Activated CD4-positive, alpha-beta T cell treated with anti-CD3 and anti-CD28 coated beads for 1 hour (primary cell): ENCODE data around the gene ANO2.
"Not testable (repeated sequence)": the region's sequence is repeated elsewhere in the genome, so short reads cannot be mapped to it uniquely, and the experiment has no call there.

Source experiments
- DNase-seq: peaks from one replicate; pipeline ENCODE4 v3.0.0-alpha.2; 2020

Gene ANO2

DNA sequence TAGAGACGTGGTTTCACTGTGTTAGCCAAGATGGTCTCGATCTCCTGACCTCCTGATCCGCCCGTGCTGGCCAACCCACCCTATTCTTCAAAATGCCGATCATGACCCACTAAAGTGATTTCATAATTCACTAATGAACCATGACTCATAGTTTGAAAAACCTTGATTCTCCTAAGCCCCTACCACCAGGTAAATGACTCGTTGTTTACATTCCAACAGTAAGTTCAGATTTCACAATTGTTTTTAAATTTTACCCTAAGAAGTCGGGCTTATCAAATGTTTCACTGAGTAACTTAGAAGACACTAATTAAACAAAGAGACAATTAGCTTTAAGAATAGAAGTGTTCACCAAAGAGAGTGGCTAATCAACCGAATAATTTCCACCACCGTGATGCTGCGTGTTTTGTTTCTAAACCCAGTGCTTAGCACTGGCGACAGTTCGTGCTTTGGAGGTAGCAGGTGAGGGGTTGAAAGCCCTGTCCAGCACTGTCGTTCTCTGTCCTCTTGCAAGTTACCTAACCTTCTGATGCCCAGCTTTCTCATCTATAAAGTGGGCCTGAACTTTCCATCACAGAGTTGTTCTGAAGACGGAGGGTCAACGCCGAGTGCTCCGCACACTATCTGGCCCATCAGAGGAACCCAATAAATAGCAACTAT is 376.6 kb downstream of the ANO2 start:
- no peak for DNase-seq

DNA sequence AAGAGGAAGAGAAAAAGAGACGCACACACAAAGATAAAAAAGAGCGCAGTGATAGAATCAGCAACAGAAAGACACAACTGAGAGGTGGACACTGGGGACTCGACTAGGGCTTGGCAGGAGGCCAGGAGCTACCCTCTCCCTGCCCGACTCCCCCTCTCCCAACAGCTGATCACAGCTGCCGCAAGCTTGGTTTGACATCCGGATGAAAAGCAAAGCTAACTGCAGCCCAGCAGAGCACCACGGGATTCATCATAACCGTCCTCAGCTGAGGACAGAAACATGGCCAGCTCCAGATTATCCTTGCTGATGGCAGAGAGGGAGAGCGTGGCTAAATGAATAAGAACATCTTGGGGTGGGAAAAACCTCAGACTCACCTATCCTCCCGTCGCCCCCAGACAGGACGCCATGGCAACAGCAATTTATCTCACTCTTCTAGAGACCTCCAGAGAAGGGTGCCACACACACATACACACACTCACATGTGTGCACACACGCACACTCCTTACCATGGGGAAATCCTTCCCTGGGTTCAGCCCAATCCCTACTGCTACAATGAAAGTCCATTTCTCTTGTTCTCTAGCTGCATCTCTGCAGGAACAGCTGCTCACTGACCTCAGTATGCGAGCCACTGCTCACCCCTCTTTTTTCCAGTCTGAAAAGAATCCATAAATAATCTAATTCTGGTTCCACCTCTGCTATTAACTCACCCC is 377.9 kb downstream of the ANO2 start:
- no peak for DNase-seq

DNA sequence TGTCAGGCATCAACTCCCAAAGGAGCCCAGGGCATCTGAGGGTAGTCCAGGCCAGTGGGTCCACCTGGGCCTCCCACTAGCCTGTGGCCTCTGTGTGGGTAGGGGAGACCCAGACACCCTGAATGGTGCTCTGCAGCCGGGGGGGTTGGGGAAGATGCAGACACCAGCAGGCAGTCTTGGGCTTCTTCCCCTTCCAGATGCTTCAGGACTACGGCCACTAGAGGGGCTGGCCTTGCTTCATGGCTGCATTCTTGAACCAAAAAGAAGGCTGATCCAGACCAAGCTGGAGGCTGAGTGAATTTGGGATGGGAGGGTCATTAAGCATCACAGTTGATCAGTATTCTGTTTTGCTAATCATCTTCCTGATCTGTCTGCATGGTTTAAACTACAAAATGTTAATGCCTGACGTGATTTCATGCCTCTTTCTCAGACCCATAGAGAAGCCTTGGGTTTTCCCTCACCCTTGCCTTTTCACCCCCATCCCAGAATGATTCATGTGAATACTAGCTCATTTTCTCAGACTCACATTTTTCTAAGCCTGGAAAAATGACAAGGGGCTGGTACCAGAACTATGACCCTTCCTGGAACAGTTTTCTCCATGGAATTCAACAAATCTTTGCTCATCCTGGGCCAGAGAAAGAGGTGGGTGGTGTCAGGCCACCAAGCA is 379.0 kb downstream of the ANO2 start:
- no peak for DNase-seq

DNA sequence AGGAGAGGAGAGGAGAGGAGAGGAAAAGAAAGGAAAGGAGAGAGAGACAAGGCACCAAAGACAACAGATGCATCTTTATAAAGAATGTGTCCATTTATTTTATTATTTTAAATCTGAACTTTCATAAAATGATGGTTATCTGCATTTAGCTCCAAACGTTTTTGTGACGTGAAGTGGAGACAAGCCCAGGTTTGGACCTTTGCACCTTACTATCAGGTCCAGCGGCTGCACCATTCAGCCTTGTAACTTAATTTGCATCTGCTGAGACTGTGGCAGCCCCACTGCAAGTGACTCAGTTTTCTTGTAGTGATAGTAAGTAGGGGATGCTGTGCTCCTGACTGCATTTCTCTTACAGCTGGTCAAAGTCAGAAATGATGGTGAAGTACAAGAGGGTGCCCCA is 382.5 kb downstream of the ANO2 start:
- no peak for DNase-seq

DNA sequence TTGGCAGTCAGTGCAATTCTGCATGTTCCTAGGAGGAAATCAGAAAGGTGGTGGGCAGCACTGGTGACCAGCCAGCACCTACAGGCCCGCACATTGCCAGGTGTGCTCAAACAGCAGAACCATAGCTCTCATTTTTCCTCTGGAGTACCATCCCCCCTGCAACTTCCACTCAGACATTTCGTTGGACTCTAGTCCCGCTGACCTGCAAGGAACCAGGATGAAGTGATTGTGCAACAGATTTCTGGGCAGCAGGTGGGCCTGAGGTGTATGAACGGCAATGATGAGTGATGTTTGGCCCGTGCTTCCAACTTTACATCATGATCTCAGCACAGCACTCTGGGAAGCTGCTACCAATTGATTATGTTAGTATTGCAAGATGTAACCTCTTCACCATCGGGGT is 383.2 kb downstream of the ANO2 start:
- DNase-seq, result no peak

DNA sequence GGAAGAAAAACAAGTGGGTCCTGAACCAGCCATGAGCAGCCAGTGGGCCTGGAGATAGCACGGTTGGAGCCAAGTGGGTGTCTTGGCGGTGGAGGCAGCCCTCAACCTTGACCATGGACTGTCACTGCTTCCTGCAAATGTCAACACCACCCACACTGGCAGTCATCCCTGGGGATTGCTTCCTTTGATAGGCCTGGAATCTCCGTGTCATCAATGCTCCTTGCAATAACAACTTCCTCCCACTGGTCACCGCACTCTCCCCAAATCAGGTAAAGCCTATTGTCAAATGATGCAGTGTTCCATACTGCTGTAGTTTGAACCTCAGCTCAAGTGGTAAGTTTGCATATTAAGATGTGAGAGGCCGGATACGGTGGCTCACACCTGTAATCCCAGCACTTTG is 384.0 kb downstream of the ANO2 start:
- no peak for DNase-seq

DNA sequence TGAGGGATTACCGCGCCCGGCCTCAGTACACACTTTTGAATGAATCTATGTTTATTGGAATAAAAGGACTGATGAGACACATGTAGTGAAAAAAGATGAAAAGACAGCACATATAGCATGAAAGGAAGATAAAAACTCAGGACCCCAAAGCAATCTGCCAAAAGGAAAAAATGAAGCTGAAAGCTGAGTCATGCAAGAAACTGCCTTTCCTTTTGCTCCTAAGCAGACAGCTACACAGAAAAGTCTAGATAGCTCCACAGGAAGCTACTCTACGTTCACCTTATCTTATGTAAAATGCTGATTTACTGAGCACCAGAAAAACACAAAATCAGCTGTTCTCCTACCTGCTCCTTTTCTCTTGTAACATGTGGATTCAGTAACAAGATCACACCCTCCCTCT is 384.8 kb downstream of the ANO2 start:
- no peak for DNase-seq

DNA sequence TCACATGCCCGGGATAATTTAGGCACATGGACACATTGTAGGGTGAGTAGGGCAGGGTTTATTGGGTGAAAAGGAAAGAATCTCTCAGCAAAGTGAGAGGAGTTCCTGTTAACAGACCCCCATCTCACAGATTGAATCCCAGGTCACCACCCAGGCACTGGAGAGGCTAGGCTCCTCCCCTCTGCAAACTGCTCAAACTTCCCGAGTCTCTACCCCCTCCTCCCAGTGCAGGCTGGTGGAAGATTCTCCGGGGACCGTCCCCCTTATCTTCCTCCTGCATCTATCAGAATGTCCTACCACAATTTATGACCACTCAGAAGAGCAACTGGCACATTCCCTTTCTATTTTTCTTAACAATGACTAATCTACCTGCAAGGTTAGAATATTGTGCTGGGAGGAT is 387.2 kb downstream of the ANO2 start:
- no peak for DNase-seq

DNA sequence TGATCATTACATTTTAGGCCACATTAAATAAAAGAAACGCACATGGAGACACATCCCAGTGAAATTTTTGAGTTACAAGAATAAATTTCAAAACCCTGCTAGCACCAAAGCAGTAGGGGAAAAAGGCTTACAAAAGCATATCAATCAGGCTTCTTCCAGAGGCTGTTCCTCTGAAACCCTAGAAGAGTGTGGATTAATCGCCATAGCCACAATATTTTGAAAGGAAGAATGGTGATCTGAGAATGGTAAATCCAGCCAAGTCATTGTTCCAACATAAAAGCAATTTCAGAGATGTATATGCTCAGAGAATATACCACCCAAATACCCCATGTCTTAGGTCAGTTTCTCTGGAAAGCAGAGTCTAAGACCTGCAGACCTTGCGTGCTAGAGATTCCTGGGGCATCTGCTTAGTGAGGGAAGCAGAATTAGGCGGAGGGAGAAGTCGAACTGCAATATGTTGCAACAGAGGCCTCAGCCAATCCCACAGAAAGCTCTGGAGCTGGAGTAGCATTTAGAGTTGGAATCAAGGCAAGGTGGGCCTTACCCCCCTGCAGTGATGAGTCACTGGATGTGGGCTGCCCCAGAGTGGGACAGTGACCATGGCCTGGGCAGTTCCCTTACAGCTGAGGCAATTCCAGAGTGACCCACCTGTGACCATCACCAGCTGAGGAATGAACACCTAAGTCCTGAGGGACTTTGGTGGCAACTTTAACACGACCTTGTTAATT is 387.9 kb downstream of the ANO2 start:
- no peak for DNase-seq

DNA sequence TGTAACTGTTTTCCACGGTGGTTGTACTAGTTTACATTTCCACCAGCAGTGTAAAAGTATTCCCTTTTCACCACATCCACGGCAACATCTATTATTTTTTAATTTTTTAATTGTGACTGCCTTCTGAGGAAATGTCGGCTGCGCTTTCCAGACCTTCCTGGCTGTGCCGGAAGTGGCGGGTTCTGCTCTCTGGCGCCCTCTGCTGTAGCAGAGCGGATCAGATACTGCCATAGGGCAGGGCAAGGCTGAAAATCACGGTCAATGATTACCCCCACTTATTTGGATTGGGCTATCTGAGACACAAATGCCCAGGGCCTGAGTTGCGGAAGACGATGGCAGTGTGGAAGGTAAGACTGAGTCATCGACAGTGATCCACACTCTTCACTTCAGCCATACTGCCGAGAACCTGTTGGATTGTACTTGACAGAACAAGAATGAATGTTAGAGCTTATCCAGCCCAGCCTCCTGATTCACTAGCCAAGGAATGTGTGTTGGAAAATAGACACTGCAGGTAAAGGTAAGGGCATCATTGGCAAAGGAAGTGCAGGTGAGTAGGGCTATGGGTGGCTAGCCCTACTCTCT is 388.9 kb downstream of the ANO2 start:
- no peak for DNase-seq

DNA sequence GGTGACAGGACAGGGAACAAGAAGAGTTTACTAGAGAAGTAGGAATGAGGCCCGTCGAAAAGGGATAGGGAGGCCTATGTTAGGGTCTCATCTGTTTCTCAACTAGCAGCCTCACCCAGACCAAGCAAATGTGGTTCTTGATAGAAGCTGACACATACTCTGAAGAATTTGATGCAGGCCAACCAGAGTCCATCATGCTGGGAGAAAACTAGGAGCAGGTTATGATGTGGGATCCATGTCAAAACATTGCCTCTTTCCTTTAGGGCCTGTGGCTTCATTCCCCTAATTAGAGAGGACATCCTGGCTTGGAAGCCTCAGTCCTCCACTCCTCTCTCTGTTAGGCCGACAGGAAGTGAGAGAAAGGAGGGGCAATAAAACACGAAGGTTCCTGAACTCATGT is 390.3 kb downstream of the ANO2 start:
- DNase-seq, result no peak

DNA sequence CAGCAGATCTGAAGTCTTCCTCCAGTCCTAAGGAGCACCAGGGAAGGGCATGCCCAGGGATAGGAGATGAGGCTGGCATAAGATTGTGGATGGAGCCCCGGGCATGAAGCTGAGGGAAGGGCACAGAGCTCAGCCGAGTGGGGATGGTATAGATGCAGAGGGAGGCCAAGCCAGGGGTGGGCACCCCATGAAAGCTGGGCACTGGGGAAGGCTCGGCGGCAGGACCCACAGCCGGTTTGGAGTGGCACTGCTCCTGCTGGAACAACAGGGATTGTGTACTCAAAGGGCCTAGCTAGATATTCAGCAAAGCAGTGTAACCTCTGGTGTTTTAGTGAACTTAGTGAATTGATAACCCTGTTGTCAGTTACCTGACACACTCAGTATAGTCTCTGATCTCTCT is 396.0 kb downstream of the ANO2 start:
- DNase-seq, result no peak

DNA sequence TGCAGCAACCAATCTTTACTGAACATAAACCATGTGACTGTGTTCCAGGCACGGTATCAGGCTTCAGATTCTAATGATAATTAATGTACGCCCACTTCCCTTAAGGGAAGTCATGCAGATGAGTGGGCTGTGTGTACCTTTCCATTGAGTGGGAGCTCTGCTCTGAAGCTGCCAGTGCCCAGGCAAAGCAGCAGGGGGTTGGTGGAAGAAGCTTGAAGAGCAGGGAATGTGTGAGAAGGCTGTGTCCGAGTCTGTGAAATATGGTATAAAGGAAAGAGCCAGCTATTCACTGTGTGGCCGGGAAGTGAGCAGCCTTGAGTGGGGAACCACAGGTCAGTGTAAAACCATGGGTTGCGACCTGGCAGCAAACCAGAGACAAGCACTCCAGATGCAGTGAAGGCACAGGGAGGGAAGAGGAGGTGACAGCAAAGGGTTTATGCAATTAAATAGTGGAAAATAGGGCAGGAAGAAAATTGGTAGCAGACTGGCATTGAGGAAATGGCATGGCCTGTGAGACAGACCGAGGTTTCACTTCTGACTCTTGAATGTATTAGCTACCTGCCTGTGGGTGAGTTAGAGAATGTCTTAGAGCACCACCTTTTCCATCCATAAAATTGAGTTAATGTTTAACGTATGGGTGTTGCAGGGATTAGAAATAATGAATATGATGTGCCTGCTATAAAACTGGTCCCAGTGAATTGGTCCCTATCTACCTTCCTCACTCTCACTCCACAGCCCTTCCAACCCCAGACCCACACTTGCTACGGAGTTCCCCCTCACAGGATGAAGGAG is 396.7 kb downstream of the ANO2 start:
- DNase-seq, result no peak

DNA sequence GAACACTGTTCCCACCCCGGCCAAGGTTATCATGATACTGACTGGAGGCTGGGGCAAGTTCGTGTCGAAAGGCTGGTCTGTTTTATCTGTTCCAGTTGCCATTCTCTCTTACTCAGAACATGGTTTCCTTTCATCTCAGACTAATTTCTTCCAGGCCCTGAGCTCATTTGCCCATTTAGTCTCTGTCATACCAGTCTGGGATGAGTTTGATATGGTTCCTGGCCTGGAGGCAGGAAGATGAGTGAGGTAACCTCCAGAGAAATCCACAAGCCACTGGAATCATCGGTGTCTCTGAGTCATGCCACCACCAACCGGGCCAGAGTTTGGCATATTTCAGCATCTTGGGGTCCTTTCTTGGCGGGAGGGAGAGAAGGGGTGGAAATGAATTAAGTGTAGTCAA is 398.4 kb downstream of the ANO2 start:
- DNase-seq, result no peak

DNA sequence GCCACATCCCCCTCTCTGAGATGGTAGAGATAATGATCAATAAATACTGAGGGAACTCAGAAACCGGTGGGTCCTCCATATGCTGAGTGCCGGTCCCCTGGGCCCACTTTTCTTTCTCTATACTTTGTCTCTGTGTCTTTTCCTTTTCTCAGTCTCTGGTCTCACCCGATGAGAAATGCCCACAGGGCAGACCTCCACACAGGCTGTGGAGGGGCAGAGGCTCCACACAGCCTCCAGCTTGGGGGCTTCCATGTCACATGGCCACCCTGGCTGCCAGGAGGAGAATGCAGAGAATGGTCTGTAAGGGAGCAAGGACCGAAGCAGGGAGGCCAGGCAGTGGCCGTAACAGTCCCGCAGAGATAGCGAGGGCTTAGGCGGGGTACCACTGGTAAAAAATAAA is 407.3 kb downstream of the ANO2 start:
- no peak for DNase-seq

DNA sequence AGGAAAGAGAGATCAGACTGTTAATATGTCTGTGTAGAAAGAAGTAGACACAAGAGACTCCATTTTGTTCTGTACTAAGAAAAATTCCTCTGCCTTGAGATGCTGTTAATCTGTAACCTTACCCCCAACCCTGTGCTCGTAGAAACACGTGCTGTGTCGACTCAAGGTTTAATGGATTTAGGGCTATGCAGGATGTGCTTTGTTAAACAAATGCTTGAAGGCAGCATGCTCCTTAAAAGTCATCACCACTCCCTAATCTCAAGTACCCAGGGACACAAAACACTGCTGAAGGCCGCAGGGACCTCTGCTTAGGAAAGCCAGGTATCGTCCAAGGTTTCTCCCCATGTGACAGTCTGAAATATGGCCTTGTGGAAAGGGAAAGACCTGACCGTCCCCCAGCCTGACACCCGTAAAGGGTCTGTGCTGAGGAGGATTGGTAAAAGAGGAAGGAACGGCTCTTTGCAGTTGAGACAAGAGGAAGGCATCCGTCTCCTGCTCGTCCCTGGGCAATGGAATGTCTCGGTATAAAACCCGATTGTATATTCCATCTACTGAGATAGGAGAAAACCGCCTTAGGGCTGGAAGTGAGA is 407.9 kb downstream of the ANO2 start:
- not testable (repeated sequence) for DNase-seq

DNA sequence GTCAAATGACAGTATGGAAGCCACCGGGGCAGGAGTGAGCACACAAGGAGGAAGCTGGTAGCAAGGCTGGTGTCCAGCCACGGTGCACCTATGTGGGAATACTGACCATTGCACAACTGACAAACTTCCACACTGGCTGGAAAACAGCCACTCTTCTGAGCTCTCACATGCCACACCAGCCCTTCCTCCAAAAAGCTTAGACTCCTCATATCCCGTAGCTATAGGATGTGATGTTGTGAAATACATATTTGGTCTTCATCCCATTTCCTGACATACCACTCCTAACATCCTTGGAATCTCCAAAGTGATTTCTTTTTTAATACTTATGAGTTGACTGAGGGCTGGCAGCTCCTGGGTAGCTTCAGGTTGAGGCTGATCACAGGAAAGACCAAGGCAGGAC is 409.5 kb downstream of the ANO2 start:
- DNase-seq, result no peak

DNA sequence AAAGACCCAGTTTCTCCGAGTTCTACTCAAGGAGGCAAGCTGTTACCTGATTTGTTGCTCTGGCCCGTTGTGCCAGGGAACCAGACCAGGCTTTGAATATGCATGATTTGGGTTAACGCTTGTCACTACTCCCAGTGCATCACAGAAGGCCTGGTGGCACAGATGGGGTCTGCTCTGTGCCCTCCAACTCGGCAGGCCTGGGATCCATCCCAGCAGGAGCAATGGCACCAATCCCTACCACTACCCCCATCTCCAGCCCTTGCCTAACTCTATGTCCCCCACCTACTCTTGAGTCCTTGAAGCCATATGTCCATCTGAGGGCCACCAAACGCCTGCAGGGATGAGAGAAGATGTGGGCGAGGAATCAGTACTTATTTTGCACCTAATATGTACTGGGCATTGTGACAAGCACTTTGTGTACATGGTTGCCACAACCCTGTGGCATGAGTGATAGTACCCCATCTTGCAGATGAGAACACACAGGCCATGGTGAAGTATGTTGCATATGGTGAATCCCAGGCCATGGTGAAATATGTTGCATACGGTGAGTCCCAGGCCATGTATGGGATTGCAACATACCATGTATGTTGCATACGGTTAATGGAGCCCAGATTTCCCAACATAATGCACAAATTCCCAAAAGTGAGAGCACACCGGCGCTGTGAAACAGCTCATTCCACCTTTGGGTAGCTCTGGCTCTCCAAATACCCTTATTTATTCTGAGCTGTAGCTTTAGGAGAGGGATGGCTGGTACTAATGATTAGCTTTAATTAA is 410.4 kb downstream of the ANO2 start:
- no peak for DNase-seq

DNA sequence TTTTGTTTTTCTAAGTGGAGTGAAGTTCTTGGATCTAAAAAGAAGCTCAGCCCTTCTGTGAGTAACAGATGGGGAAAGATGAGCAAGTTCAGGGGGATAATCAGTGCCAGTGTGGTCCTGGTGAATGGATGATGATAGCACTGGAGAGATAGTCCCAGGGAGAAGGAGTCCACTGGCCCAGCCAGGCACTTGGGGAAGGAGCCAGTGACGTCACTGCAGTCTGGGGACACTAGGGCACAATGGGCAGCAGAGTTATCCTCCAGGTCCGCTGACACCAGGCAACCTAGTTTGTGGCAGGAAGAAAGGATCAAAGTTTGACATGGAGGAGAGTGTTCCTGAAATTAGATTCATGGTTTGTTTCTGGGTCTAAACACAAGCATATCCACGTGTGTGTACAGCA is 411.7 kb downstream of the ANO2 start:
- no peak for DNase-seq

DNA sequence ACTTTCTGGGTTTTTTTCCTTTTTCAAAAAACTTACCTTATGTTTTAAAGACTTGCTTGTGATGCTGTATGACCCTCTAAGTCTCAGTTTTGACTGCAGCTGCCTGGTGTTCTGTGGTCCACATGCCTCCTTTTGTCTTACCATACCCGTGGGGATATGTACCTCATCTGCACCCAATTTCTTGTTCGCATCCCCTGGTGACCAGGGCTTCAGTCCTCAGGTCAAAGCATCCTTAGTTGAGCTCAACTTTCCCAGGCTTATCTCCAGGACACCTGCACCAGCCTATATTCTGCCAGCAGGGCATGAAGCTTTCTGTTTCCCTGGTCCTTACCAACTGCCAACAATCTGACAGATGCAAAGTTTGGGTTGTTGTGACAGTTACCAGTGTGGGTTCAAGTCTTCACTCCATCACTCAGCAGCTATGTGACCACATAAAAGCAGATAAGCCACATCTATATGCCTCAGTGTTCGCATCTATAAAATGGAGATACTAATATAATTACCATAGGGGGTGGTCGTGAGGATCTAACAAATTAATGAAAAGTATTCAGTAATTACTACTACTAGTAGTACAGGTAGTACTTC is 419.2 kb downstream of the ANO2 start:
- no peak for DNase-seq
